ENCODE results near the gene CLTCL1.

DNA sequence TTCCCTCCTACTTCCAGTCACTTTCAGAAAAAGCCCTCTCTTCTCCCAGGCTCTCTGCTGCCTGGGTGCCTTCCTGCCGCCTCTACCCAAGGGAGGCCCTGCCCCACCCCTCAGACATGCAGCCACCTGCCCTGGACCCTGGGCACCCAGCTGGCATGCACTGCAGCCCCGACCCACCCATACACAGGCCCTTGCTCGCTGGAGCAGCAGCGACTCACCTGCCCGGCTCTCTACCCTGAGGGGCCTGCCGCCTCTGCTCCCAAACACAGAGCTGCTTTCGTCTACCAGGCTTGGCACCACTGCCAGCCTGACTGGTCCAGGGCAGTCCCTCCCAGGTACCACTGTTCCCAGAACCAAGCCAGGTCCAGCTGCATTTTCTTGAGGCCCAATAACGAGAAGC, 161.6 kb downstream of the CLTCL1 start:
- TF ChIP-seq, protein P1, sequence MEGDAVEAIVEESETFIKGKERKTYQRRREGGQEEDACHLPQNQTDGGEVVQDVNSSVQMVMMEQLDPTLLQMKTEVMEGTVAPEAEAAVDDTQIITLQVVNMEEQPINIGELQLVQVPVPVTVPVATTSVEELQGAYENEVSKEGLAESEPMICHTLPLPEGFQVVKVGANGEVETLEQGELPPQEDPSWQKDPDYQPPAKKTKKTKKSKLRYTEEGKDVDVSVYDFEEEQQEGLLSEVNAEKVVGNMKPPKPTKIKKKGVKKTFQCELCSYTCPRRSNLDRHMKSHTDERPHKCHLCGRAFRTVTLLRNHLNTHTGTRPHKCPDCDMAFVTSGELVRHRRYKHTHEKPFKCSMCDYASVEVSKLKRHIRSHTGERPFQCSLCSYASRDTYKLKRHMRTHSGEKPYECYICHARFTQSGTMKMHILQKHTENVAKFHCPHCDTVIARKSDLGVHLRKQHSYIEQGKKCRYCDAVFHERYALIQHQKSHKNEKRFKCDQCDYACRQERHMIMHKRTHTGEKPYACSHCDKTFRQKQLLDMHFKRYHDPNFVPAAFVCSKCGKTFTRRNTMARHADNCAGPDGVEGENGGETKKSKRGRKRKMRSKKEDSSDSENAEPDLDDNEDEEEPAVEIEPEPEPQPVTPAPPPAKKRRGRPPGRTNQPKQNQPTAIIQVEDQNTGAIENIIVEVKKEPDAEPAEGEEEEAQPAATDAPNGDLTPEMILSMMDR (IDR thresholded peaks at IDR 0.05) = no peak
- TF ChIP-seq POLR2A (IDR thresholded peaks at IDR 0.05) = no peak

All from ovary (tissue), 3 donors.